ENCODE results near the gene NTNG1. TPM values are rescaled to one million over a fixed set of nuclear protein-coding genes. Genes with fewer than 3 reads are reported as not detected.

Gene NTNG1
- total and polyA plus RNA-seq, 9 donors, result 0.28 to 9.1 (median 0.97) TPM

DNA sequence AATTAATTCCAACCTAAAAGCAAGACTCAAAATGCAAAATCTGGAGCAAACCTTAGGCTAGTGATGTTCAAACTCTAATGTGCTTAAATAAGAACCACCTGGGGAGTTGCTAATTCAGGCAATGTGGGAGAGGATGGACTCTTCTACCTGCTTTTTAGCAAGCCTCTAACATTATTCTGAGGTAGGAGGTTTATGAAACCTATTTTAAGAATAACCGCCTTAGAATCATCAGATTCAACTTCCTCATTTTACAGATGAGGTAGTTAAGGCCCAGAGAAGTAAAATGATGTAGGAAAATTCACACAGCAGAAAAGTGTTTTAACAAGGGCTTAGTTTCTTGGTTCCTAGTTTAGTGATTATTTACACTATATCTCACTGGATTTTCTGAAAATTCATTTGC is 8.6 kb upstream of the NTNG1 start:
- WGBS, 3 donors, result 84 to 88% (median 87%) methylated on average over 1 of the region's 1 CpG
- TF ChIP-seq EP300 (IDR thresholded peaks at IDR 0.05) (no peak), POLR2A (IDR thresholded peaks at IDR 0.05) (no peak)
- TF ChIP-seq, protein P1, sequence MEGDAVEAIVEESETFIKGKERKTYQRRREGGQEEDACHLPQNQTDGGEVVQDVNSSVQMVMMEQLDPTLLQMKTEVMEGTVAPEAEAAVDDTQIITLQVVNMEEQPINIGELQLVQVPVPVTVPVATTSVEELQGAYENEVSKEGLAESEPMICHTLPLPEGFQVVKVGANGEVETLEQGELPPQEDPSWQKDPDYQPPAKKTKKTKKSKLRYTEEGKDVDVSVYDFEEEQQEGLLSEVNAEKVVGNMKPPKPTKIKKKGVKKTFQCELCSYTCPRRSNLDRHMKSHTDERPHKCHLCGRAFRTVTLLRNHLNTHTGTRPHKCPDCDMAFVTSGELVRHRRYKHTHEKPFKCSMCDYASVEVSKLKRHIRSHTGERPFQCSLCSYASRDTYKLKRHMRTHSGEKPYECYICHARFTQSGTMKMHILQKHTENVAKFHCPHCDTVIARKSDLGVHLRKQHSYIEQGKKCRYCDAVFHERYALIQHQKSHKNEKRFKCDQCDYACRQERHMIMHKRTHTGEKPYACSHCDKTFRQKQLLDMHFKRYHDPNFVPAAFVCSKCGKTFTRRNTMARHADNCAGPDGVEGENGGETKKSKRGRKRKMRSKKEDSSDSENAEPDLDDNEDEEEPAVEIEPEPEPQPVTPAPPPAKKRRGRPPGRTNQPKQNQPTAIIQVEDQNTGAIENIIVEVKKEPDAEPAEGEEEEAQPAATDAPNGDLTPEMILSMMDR (IDR thresholded peaks at IDR 0.05), result no peak
- H3K9me3 ChIP-seq, result no peaks in the 10 kb centered on the region
- no peaks in the 10 kb centered on the region for H3K36me3 ChIP-seq
- H3K27me3 ChIP-seq, result no peaks in the 10 kb centered on the region
- intact Hi-C loops (cut with DNase I), result no loop called here
- no peak overlapping the region for H3K27ac ChIP-seq
- no peak for DNase-seq
- H3K4me1 ChIP-seq (ENCODE audit: insufficient read depth), result no peaks in the 10 kb centered on the region
- no peak overlapping the region for H3K4me3 ChIP-seq

DNA sequence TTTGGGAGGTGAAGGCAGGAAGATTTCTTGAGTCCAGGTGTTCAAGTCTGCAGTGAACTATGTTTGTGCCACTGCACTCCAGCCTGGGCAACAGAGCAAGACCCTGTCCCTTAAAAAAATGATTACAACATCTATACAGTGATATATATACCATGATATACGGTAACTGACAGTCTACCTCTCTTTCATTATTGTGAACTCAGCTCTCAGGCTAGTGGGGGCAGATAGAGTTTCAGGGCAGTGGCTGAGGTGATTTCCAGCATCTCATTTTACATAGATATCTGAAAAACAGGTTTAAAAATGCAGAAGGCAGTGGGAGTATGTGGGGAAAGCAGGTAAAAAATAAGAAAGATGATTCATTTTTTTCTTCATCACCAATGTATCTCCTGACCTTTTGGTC is 8.1 kb upstream of the NTNG1 start:
- no peaks in the 10 kb centered on the region for H3K36me3 ChIP-seq
- H3K27ac ChIP-seq, result no peak overlapping the region
- 72 to 74% (median 74%) methylated on average over 1 of the region's 1 CpG for WGBS, 3 donors
- H3K4me3 ChIP-seq, result no peak overlapping the region
- intact Hi-C loops (cut with DNase I), result no loop called here
- no peaks in the 10 kb centered on the region for H3K27me3 ChIP-seq
- H3K4me1 ChIP-seq (ENCODE audit: insufficient read depth), result no peaks in the 10 kb centered on the region
- no peak for DNase-seq
- TF ChIP-seq, protein P1 (IDR thresholded peaks at IDR 0.05), result no peak
- TF ChIP-seq EP300 (IDR thresholded peaks at IDR 0.05), result no peak
- no peak for TF ChIP-seq POLR2A (IDR thresholded peaks at IDR 0.05)
- H3K9me3 ChIP-seq, result no peaks in the 10 kb centered on the region

DNA sequence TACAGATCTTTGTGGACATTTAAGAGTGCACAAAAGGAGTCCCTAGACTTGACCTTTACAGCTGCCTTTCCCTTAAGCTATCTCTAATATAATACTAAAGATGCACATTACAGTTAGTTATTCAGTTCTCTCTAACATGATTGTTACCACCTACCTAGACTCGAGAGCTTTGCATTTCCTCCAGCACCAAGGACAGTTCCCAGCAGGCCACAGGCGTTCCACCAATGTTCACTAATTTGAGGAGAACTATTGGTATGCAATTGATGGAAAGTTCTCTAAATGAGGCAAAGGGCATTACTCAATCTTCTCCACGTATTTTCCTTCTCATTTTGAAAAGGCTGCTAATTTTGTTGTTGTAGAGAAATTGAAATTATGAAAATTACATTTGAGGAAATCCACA is 5.4 kb upstream of the NTNG1 start:
- Histone ChIP-seq H3K4me3 (no peak overlapping the region), H3K9me3 (no peaks in the 10 kb centered on the region), H3K36me3 (no peaks in the 10 kb centered on the region), H3K27me3 (no peaks in the 10 kb centered on the region), H3K27ac (no peak overlapping the region), H3K4me1 (ENCODE audit: insufficient read depth) (peaks cover 5% of the 10 kb centered on the region)
- intact Hi-C loops (cut with DNase I), result no loop called here
- peak in 1 of 5 donors; percentile 15 for DNase-seq
- TF ChIP-seq, protein P1 (IDR thresholded peaks at IDR 0.05), result no peak
- TF ChIP-seq EP300 (IDR thresholded peaks at IDR 0.05) (no peak), POLR2A (IDR thresholded peaks at IDR 0.05) (no peak)
- 1 to 2% (median 1%) methylated on average over 3 of the region's 3 CpGs for WGBS, 3 donors

GRCh38 chr1:107138166-107138565 is 2.7 kb upstream of the NTNG1 start:
- Histone ChIP-seq H3K27me3 (no peaks in the 10 kb centered on the region), H3K9me3 (no peaks in the 10 kb centered on the region), H3K4me1 (ENCODE audit: insufficient read depth) (peaks cover 5% of the 10 kb centered on the region), H3K27ac (no peak overlapping the region), H3K36me3 (no peaks in the 10 kb centered on the region), H3K4me3 (no peak overlapping the region)
- no peak for TF ChIP-seq EP300 (IDR thresholded peaks at IDR 0.05)
- TF ChIP-seq POLR2A (IDR thresholded peaks at IDR 0.05), result no peak
- TF ChIP-seq, protein P1 (IDR thresholded peaks at IDR 0.05), result no peak
- intact Hi-C loops (cut with DNase I), result no loop called here
- no peak for DNase-seq

Data from ovary (tissue), 9 donors.